SU-DHL-6 (cell line): ENCODE measurements around the gene NCAPD3.

ENCODE experiments used
- EZH2phosphoT487 ChIP-seq: fragments of 200-600 bp; sonication (generic), shearing (Covaris generic); conservative IDR thresholded peaks from 2 replicates; pipeline ENCODE4 v1.6.1; 2018; ENCODE audit warnings: mild to moderate bottlenecking, antibody characterized with exemption, low read length, moderate library complexity, mixed read lengths
- TF ChIP-seq, protein P1 (sequence below): fragments of 200-600 bp; sonication (generic); IDR thresholded peaks from one replicate; pipeline ENCODE4 v1.5.1; 2017; ENCODE audit warnings: antibody characterized with exemption, mild to moderate bottlenecking, low read length, moderate library complexity; ENCODE audit not compliant: insufficient read depth, poor library complexity, severe bottlenecking

DNA sequence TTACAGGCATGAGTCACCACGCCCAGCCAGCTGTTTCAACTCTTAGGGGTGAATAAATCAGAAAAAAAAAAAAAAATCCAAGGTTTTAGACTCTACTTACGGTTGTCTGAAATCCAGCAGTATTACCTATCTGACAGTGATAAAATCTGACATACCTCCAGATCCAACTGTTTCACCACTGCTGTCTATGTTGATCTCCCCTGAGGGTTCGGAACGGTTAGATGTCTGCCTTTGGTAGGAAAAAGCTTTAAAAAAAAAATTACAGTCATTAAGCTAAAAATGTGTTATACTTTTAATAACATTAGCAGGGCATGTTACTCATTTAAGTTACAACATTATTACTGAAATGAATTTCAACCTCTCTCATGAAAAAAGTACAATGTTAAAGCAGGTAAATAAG is 21.1 kb downstream of the NCAPD3 start:
- TF ChIP-seq, protein P1, sequence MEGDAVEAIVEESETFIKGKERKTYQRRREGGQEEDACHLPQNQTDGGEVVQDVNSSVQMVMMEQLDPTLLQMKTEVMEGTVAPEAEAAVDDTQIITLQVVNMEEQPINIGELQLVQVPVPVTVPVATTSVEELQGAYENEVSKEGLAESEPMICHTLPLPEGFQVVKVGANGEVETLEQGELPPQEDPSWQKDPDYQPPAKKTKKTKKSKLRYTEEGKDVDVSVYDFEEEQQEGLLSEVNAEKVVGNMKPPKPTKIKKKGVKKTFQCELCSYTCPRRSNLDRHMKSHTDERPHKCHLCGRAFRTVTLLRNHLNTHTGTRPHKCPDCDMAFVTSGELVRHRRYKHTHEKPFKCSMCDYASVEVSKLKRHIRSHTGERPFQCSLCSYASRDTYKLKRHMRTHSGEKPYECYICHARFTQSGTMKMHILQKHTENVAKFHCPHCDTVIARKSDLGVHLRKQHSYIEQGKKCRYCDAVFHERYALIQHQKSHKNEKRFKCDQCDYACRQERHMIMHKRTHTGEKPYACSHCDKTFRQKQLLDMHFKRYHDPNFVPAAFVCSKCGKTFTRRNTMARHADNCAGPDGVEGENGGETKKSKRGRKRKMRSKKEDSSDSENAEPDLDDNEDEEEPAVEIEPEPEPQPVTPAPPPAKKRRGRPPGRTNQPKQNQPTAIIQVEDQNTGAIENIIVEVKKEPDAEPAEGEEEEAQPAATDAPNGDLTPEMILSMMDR = no peak
- no peak for TF ChIP-seq EZH2phosphoT487
